ENCODE data around the gene MEAF6. TPM values are rescaled to one million over a fixed set of nuclear protein-coding genes. Genes with fewer than 3 reads are reported as not detected.

Gene MEAF6
- total RNA-seq: 51.8 and 52.2 TPM in 2 replicates

GRCh38 chr1:37514350-37515184 lies at the start of gene MEAF6:
MEAF6 (minus strand) TSS chr1:37514766; CDS start chr1:37514746, 20 bp downstream.

GRCh38 chr1:37556712-37557196 lies 42.2 kb upstream of the MEAF6 start, which contains the start of gene DNALI1:
DNALI1 (plus strand) TSS chr1:37556940; CDS start chr1:37556995, 55 bp downstream.

GRCh38 chr1:37553927-37554808 lies 39.6 kb upstream of the MEAF6 start, which contains the start of gene SNIP1:
SNIP1 (minus strand) TSS chr1:37554293; CDS start chr1:37554229, 64 bp downstream.

GRCh38 chr1:37474046-37474696 lies 40.4 kb downstream of the MEAF6 start, which contains the start of gene ZC3H12A:
ZC3H12A (plus strand) TSS chr1:37474580; CDS start chr1:37475497, 917 bp downstream.

Small RNA genes within 50 kb of the gene (small RNA-seq; reads per million reads assigned to genes)
- gene AL034379.1 (not detected), gene MIR5581 (0.27 reads per million, percentile 5 among the genes with 10 or more reads in this experiment)

Other genes starting within 250 kb of the MEAF6 start
- gene ZC3H12A, start 40.2 kb downstream of the MEAF6 start, total RNA-seq: 7.7 and 13.5 TPM in 2 replicates
- gene SNIP1, start 39.5 kb upstream of the MEAF6 start, total RNA-seq: 7.3 and 12.3 TPM in 2 replicates
- 7.8 and 9.9 TPM in 2 replicates for gene DNALI1, start 42.2 kb upstream of the MEAF6 start, total RNA-seq
- gene GNL2, start 81.2 kb upstream of the MEAF6 start, total RNA-seq: 65.4 and 99.1 TPM in 2 replicates
- gene RSPO1, start 120.1 kb upstream of the MEAF6 start, total RNA-seq: under 0.01 and 0.20 TPM in 2 replicates
- gene CDCA8, start 177.8 kb upstream of the MEAF6 start, total RNA-seq: 12.9 and 21.5 TPM in 2 replicates